Endometrial microvascular endothelial cells (primary cell): ENCODE results near the gene OSMR. TPM values are rescaled to one million over a fixed set of nuclear protein-coding genes. Genes with fewer than 3 reads are reported as not detected.

Source experiments
- in situ Hi-C: cut with HindIII; loops from 2 replicates; pipeline ENCODE4 v1.10.0; 2017; ENCODE audit warnings: low sequenced_read_pairs, low pct_unique_long_range_greater_than_20kb; ENCODE audit errors: inconsistent ontology term
- total RNA-seq: library from RNA; depleted of rRNA; stranded (reverse); fragments of >200 nt; gene quantifications from one replicate; pipeline ENCODE4 v1.2.3, GENCODE V29; 2015; ENCODE audit errors: inconsistent ontology term

The OSMR gene
- total RNA-seq, 1 donor from 2014 or later, result 12.1 TPM

- in situ Hi-C loops, result no loop called here
Measured at GRCh38 chr5:38953426-38954012, 107.7 kb downstream of the OSMR start.

- in situ Hi-C loops, result no loop called here
Measured at GRCh38 chr5:38961691-38962090, 115.9 kb downstream of the OSMR start.

DNA sequence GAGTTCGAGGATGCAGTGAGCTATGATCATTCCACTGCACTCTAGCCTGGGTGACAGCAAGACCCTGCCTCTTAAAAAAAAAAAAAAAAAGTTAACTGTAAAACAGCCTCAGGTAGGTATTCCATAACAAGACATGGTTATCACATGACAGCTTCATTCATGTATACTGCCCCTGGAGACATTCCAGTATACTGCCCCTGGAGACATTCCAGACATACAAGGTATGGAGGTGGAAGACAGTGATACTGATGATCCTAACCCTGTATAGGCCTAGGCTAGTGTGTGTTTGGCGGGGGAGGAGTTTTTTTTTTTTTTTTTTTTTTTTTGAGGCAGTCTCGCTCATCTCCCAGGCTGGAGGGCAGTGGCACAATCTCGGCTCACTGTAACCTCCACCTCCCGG lies 122.9 kb downstream of the OSMR start:
- in situ Hi-C loops, result no loop called here

GRCh38 chr5:38978036-38978435 lies 132.2 kb downstream of the OSMR start:
- in situ Hi-C loops, result no loop called here

DNA sequence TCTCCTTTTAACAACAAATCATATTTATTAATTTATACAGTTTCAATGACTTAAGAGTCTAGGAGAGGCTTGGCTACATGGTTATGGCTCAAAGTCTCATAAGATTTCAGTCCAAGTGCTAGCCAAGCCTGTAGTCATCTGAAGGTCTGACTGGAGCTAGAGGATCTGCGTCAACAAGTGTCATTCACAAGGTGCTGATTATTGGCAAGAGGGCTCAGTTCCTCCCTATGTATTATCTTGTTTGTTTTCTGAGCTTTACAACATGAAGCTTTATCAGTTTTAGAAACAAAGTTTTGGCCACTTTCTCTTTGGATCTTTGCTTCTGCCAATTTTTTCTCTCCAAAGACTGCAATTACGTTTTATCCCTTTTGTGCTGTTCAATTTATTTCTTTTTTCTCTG lies 133.7 kb downstream of the OSMR start:
- in situ Hi-C loops, result no loop called here

Other genes starting within 250 kb of the OSMR start
- gene RICTOR, start 228.4 kb downstream of the OSMR start, total RNA-seq, result 14.7 TPM